ENCODE results near the gene KLHL22. TPM values are rescaled to one million over a fixed set of nuclear protein-coding genes. Genes with fewer than 3 reads are reported as not detected.
A peak's percentile ranks its signal among the peaks of the same experiment; 100 is the strongest.

The KLHL22 gene
- total RNA-seq, 1 experiment from 2014 or later, result 36.2 TPM

DNA sequence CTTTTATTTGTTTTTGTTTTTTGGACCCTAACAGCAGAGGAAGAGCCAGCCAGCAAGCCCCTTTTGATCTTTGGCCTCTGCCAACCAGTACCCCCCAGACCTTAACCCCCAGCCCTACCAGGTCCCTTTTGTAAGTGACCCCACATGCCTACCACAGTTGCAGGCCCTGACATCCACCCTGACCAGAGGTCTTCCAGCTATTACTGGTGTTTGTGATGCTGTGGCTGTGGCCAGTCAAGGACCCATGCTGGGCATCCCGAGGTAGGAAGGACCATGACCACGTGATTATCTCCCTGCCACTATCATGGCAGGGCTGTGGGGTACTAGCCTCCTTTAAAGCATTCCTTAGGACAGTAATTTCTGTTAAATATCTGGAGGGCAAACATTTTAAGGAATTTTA lies 20.8 kb upstream of the KLHL22 start:
- TF ChIP-seq, protein P1, sequence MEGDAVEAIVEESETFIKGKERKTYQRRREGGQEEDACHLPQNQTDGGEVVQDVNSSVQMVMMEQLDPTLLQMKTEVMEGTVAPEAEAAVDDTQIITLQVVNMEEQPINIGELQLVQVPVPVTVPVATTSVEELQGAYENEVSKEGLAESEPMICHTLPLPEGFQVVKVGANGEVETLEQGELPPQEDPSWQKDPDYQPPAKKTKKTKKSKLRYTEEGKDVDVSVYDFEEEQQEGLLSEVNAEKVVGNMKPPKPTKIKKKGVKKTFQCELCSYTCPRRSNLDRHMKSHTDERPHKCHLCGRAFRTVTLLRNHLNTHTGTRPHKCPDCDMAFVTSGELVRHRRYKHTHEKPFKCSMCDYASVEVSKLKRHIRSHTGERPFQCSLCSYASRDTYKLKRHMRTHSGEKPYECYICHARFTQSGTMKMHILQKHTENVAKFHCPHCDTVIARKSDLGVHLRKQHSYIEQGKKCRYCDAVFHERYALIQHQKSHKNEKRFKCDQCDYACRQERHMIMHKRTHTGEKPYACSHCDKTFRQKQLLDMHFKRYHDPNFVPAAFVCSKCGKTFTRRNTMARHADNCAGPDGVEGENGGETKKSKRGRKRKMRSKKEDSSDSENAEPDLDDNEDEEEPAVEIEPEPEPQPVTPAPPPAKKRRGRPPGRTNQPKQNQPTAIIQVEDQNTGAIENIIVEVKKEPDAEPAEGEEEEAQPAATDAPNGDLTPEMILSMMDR (conservative IDR thresholded peaks at IDR 0.05; ENCODE audit: low read depth, low read length), result no peak
- TF ChIP-seq EZH2 (IDR thresholded peaks at IDR 0.05; ENCODE audit: borderline replicate concordance, low read depth, low read length, poor library complexity, severe bottlenecking), result no peak
- DNase-seq (ENCODE audit: low spot score), result no peak
- no peaks in the 10 kb centered on the region for H3K9me3 ChIP-seq (ENCODE audit: low read depth, low read length, poor library complexity, severe bottlenecking)
- ChIA-PET CTCF (no interaction called here), POLR2A (ENCODE audit: low non-redundant PET) (no interaction called here)
- intact Hi-C loops (cut with micrococcal nuclease; ENCODE audit: unreplicated experiment), result no loop called here
- H3K27ac ChIP-seq (ENCODE audit: low read depth, low read length, poor library complexity, severe bottlenecking), result no peak overlapping the region
- no TSS peak for BruUV-seq (replicated peaks)
- H3K4me1 ChIP-seq (ENCODE audit: insufficient read depth, low read length, poor library complexity, severe bottlenecking), result peaks cover 31% of the 10 kb centered on the region
- H3K27me3 ChIP-seq (replicated peaks; ENCODE audit: insufficient read depth, low read depth, low read length, poor library complexity), result no peaks in the 10 kb centered on the region
- peaks cover 6% of the 10 kb centered on the region for H3K36me3 ChIP-seq (ENCODE audit: insufficient read depth, low read length, poor library complexity, severe bottlenecking)
- H3K4me3 ChIP-seq (ENCODE audit: low read depth, low read length, poor library complexity, severe bottlenecking), result no peak overlapping the region

DNA sequence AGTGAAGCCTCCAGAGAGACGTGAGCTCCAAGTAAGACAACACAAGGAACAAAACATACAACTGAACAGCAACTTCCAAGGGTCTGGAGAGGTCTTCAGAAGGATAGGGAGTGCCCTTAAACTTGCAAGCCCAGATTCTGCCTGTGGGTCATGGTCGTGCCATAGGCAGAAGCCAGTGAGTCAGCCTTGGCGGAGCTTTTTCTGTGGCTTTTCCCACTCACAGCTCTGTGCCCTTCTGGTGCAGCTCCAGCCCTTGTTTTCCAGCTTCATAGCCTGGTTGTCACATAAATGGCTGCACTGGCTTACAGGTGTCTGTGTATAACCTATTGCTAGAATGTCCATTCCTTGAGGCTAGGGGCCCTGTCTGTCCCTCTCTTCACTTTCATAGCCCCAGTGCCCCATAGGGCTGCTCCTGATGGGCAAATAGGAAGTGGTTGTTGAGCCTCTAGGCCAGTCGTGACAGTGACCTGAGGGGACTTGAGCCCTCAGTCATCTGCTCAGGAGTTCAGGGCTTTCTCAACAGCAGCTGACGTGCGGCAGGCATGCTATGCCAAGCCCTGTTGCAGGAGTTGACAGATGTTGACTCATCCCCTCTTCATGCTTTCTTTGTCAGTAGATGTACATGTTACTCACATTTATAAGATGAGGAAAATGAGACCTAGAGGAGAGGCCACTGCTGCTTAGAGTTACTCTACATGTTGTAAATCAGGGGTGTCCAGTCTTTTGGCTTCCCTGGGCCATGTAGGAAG lies 19.2 kb upstream of the KLHL22 start:
- CTCF ChIA-PET, result no interaction called here
- Histone ChIP-seq H3K27me3 (replicated peaks; ENCODE audit: insufficient read depth, low read depth, low read length, poor library complexity) (no peaks in the 10 kb centered on the region), H3K4me3 (ENCODE audit: low read depth, low read length, poor library complexity, severe bottlenecking) (no peak overlapping the region), H3K4me1 (ENCODE audit: insufficient read depth, low read length, poor library complexity, severe bottlenecking) (peaks cover 33% of the 10 kb centered on the region), H3K27ac (ENCODE audit: low read depth, low read length, poor library complexity, severe bottlenecking) (peak overlapping the region; percentile 21), H3K36me3 (ENCODE audit: insufficient read depth, low read length, poor library complexity, severe bottlenecking) (no peaks in the 10 kb centered on the region), H3K9me3 (ENCODE audit: low read depth, low read length, poor library complexity, severe bottlenecking) (no peaks in the 10 kb centered on the region)
- no peak for DNase-seq (ENCODE audit: low spot score)
- intact Hi-C loops (cut with micrococcal nuclease; ENCODE audit: unreplicated experiment), result no loop called here
- TF ChIP-seq EZH2 (IDR thresholded peaks at IDR 0.05; ENCODE audit: borderline replicate concordance, low read depth, low read length, poor library complexity, severe bottlenecking), result no peak
- TF ChIP-seq, protein P1 (conservative IDR thresholded peaks at IDR 0.05; ENCODE audit: low read depth, low read length), result no peak
- no TSS peak for BruUV-seq (replicated peaks)
- POLR2A ChIA-PET (ENCODE audit: low non-redundant PET), result interaction anchor here (0.7 kb wide), 1 partner anchor 8 kb away, joined by 4 read pairs; the partner anchor contains the start of gene MED15

DNA sequence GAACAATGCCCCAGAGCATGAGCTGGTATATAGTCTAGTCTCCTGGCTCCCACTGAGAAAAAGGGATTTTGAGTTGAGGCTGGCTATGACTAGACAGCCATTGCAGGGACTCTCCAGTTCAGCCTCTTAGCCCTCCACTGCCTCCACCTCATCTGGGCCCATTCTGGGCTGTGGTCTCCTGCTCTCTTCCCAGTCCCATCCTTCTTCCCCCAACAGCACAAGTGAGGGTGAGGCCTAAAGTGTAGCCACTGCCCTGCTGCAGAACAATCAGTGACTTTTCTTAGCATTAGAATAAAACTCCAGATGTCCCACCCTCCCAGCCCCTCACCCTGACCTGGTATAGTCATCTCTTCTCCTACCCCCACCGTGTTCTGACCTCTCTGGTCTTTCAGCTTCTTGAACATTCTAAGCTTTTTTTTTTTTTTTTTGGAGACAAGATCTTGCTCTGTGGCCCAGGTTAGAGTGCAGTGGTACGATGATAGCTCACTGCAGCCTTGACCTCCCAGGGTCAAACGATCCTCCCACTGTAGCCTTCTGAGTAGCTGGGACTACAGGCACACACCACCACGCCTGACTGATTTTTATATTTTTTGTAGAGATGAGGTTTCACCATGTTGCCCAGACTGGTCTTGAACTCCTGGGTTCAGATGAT lies 16.1 kb upstream of the KLHL22 start:
- no peaks in the 10 kb centered on the region for H3K27me3 ChIP-seq (replicated peaks; ENCODE audit: insufficient read depth, low read depth, low read length, poor library complexity)
- peak overlapping the region; percentile 26 for H3K27ac ChIP-seq (ENCODE audit: low read depth, low read length, poor library complexity, severe bottlenecking)
- no peaks in the 10 kb centered on the region for H3K36me3 ChIP-seq (ENCODE audit: insufficient read depth, low read length, poor library complexity, severe bottlenecking)
- H3K9me3 ChIP-seq (ENCODE audit: low read depth, low read length, poor library complexity, severe bottlenecking), result no peaks in the 10 kb centered on the region
- no peak for DNase-seq (ENCODE audit: low spot score)
- intact Hi-C loops (cut with micrococcal nuclease; ENCODE audit: unreplicated experiment), result no loop called here
- ChIA-PET POLR2A (ENCODE audit: low non-redundant PET) (interaction anchor here (0.6 kb wide), 1 partner anchor 1467 kb away, joined by 3 read pairs; no protein-coding TSS in a partner anchor), CTCF (no interaction called here)
- peaks cover 14% of the 10 kb centered on the region for H3K4me1 ChIP-seq (ENCODE audit: insufficient read depth, low read length, poor library complexity, severe bottlenecking)
- BruUV-seq (replicated peaks), result no TSS peak
- TF ChIP-seq, protein P1 (conservative IDR thresholded peaks at IDR 0.05; ENCODE audit: low read depth, low read length), result no peak
- TF ChIP-seq EZH2 (IDR thresholded peaks at IDR 0.05; ENCODE audit: borderline replicate concordance, low read depth, low read length, poor library complexity, severe bottlenecking), result no peak
- no peak overlapping the region for H3K4me3 ChIP-seq (ENCODE audit: low read depth, low read length, poor library complexity, severe bottlenecking)
